Thoracic aorta (tissue), 2 donors: Measurements from ENCODE around the gene CCDC149. TPM values are rescaled to one million over a fixed set of nuclear protein-coding genes. Genes with fewer than 3 reads are reported as not detected.

Experiments
- ATAC-seq: fragments of 150-250 bp; one replicate; pipeline ENCODE4 v1.8.0; 2017; ENCODE audit warnings: low read depth; ENCODE audit not compliant: insufficient number of reproducible peaks, low FRiP score
- DNase-seq: peaks from one replicate; pipeline ENCODE4 v3.0.0-alpha.2; 2020; ENCODE audit warnings: low spot score
- H3K27ac ChIP-seq, 2 donors: fragments of 200-600 bp; sonication (generic); 1 replicate in 1 of 2; 2 replicates in 1 of 2; pipeline ENCODE4 v1.5.1; 2016; ENCODE audit warnings: mild to moderate bottlenecking in 2 of 2, moderate library complexity in 2 of 2
- H3K27me3 ChIP-seq: fragments of 200-600 bp; sonication (generic); replicated peaks from 2 replicates; pipeline ENCODE4 v1.6.0; 2016; ENCODE audit warnings: mild to moderate bottlenecking; ENCODE audit not compliant: insufficient read depth
- H3K36me3 ChIP-seq: fragments of 200-600 bp; sonication (generic); one replicate; pipeline ENCODE4 v1.5.1; 2016
- H3K4me1 ChIP-seq, 2 donors: fragments of 200-600 bp; sonication (generic); 1 replicate in 1 of 2; 2 replicates in 1 of 2; pipeline versions ENCODE4 v1.5.1 to v1.6.0; 2016; ENCODE audit warnings: low read depth in 2 of 2, mild to moderate bottlenecking in 1 of 2; ENCODE audit not compliant: control insufficient read depth in 1 of 2
- H3K4me3 ChIP-seq: fragments of 200-600 bp; sonication (generic); 2 replicates; pipeline ENCODE4 v1.5.1; 2016; ENCODE audit warnings: mild to moderate bottlenecking
- H3K9me3 ChIP-seq: fragments of 200-600 bp; sonication (generic); 2 replicates; pipeline ENCODE4 v1.5.1; 2016
- total RNA-seq, 2 donors: library from RNA; depleted of rRNA; stranded (reverse); fragments of >200 nt; gene quantifications; one replicate each; pipeline versions ENCODE4 v1.1.0 to v1.2.3, GENCODE V29; 2016
- TF ChIP-seq, protein P1 (sequence below): fragments of 200-600 bp; sonication (generic); IDR thresholded peaks from one replicate; pipeline ENCODE4 v1.5.1; 2019; ENCODE audit warnings: antibody characterized with exemption

The CCDC149 gene
- total RNA-seq, 2 donors from 2014 or later, result 11.8 to 30.1 TPM

DNA sequence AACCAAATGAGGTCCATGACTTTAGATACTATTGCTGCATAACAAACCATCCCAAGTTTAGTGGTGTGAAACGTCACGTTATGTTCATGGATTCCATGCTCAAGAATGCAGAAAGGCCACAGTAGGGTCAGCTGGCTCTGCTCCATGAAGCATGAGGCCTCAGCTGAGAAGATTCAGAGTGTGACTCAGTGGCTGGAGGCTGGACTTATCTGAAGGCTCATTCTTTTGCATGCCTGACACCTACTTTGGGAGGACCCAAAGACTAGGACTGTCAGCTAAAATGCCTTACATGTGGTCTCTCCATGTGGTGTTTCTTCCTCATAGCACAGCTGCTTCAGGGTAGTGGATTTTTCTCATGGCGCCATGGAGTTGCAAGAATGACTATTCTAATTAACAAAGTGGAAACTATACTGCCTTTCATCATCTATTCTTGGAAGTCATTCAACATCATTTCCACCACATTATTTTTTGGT lies 11.5 kb upstream of the CCDC149 start:
- TF ChIP-seq, protein P1, sequence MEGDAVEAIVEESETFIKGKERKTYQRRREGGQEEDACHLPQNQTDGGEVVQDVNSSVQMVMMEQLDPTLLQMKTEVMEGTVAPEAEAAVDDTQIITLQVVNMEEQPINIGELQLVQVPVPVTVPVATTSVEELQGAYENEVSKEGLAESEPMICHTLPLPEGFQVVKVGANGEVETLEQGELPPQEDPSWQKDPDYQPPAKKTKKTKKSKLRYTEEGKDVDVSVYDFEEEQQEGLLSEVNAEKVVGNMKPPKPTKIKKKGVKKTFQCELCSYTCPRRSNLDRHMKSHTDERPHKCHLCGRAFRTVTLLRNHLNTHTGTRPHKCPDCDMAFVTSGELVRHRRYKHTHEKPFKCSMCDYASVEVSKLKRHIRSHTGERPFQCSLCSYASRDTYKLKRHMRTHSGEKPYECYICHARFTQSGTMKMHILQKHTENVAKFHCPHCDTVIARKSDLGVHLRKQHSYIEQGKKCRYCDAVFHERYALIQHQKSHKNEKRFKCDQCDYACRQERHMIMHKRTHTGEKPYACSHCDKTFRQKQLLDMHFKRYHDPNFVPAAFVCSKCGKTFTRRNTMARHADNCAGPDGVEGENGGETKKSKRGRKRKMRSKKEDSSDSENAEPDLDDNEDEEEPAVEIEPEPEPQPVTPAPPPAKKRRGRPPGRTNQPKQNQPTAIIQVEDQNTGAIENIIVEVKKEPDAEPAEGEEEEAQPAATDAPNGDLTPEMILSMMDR, result no peak
- no peak for ATAC-seq
- Histone ChIP-seq H3K4me3 (no peak overlapping the region), H3K27me3 (no peaks in the 10 kb centered on the region), H3K4me1 (no peaks in the 10 kb centered on the region), H3K27ac (no peak overlapping the region), H3K9me3 (no peaks in the 10 kb centered on the region), H3K36me3 (no peaks in the 10 kb centered on the region)
- no peak for DNase-seq

DNA sequence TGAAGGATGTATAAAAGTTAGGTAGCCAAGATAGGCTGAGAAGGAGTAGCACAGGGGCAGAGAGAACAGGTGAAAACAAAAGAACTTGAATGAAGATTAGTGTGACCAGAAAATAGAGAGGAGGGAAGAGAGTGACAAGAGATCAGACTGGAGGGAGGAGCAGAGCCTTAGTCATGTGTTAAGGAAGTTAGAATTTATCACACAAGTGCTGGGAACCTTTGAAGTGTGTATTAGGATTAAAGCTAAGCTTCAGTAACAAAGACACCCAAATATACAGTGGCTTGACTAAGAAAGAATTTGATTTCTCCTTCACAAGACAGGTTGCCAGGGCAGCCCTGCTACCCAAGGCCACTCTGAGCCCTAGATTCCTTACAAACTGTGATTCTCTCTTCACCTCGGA lies 10.7 kb upstream of the CCDC149 start:
- Histone ChIP-seq H3K9me3 (no peaks in the 10 kb centered on the region), H3K36me3 (no peaks in the 10 kb centered on the region), H3K27ac (no peak overlapping the region), H3K27me3 (no peaks in the 10 kb centered on the region), H3K4me3 (no peak overlapping the region), H3K4me1 (no peaks in the 10 kb centered on the region)
- TF ChIP-seq, protein P1, result no peak
- no peak for ATAC-seq
- no peak for DNase-seq

DNA sequence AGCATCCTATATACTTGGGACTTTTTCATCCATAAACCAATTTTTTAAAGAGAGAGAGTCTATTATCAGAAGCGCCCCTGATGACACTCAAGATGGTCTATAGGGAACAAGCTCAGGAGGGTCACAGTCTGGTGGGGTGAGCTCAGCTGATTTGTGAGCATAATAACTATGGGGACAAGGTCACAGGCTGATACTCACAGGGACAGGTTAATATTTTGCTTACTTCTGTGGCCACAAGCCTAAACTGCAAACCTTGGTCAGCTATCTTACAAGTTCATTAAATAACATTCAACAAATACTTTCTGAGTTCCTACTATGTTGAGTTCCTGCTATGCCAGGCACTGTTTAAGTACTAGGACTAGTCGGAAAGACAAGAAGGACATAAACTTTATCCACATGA lies 10.2 kb upstream of the CCDC149 start:
- Histone ChIP-seq H3K9me3 (no peaks in the 10 kb centered on the region), H3K36me3 (no peaks in the 10 kb centered on the region), H3K4me3 (no peak overlapping the region), H3K27me3 (no peaks in the 10 kb centered on the region), H3K27ac (no peak overlapping the region), H3K4me1 (no peaks in the 10 kb centered on the region)
- ATAC-seq, result no peak
- TF ChIP-seq, protein P1, result no peak
- DNase-seq, result no peak

DNA sequence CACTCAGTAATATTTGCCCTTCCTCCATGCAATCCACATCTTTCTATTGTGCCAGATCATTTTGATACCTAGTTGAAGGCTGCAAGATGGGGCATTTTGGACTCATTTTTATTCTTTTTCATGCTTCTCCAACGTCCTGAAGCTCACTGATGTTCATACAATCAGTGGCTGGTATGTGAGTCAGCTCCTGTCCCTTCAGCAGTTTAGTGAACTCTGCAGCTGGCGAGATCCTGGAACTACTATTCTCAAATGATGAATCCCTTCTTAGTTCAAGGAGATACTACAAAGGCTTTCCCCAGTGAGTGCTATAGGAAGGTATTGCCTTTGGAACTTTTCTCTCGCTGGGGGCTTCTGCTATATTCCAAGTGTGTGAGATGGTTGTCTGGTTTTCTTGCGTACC lies 9.6 kb upstream of the CCDC149 start:
- TF ChIP-seq, protein P1, result no peak
- Histone ChIP-seq H3K4me1 (no peaks in the 10 kb centered on the region), H3K27ac (no peak overlapping the region), H3K27me3 (no peaks in the 10 kb centered on the region), H3K36me3 (no peaks in the 10 kb centered on the region), H3K9me3 (no peaks in the 10 kb centered on the region), H3K4me3 (no peak overlapping the region)
- DNase-seq (no peak), ATAC-seq (no peak)

DNA sequence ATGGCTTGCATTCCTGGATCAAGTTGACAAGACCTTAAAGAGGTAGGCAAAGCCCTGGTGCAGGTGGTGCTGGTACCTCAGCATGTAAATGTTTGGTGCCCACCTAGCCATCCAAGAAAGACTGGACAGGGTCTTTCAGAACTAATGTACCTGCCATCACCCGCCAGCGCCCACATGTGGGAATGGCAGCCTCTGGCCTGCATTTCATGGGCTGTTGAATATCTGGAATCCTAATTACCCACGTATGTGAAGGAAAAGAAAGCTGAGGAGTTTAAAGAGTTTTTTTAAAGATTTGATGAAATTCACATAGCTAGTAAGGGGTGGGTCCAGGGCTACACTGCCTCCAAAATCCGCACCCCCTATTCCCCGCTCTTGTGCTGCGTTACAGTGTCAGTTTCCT lies 8.6 kb upstream of the CCDC149 start:
- ATAC-seq (no peak), DNase-seq (no peak)
- no peaks in the 10 kb centered on the region for H3K27me3 ChIP-seq
- TF ChIP-seq, protein P1, result no peak
- no peaks in the 10 kb centered on the region for H3K36me3 ChIP-seq
- H3K27ac ChIP-seq, result no peak overlapping the region
- no peaks in the 10 kb centered on the region for H3K9me3 ChIP-seq
- H3K4me1 ChIP-seq, result no peaks in the 10 kb centered on the region
- H3K4me3 ChIP-seq, result no peak overlapping the region
